ENCODE results near the gene CHCHD6. TPM values are rescaled to one million over a fixed set of nuclear protein-coding genes. Genes with fewer than 3 reads are reported as not detected.

The CHCHD6 gene
- total and polyA plus RNA-seq, 2 of the 4 experiments (the other 2 are of a cell fraction), result 18.8 to 28.9 TPM

GRCh38 chr3:126932188-126932931, 228.3 kb downstream of the CHCHD6 start:
- H2BK120ac ChIP-seq (ENCODE audit: low read depth, low read length), result peak overlapping the region; percentile 95
- H3K36me3 ChIP-seq (ENCODE audit: control insufficient read depth, insufficient read depth, low read length), result no peaks in the 10 kb centered on the region
- H4K20me1 ChIP-seq (ENCODE audit: insufficient read depth, low read length), result no peaks in the 10 kb centered on the region
- ATAC-seq (ENCODE audit: low read depth) (peak; percentile 54), DNase-seq (peak; percentile 75)
- ChIA-PET POLR2A (ENCODE audit: unreplicated experiment) (no interaction called here), CTCF (no interaction called here)
- TF ChIP-seq CEBPB (IDR thresholded peaks at IDR 0.05; ENCODE audit: low read depth, low read length), result no peak
- TF ChIP-seq CHD1 (IDR thresholded peaks at IDR 0.05; ENCODE audit: low read depth, low read length), result no peak
- no peak for TF ChIP-seq RFX5 (IDR thresholded peaks at IDR 0.05; ENCODE audit: low read depth, low read length)
- TF ChIP-seq CTCF (conservative IDR thresholded peaks at IDR 0.05; ENCODE audit: low read depth, low read length), result no peak
- no peak for TF ChIP-seq MAFK (IDR thresholded peaks at IDR 0.05; ENCODE audit: low read depth, low read length)
- no peak for TF ChIP-seq MXI1 (IDR thresholded peaks at IDR 0.05; ENCODE audit: borderline replicate concordance, low read depth, low read length)
- TF ChIP-seq NFE2L2 (IDR thresholded peaks at IDR 0.05; ENCODE audit: low read depth, low read length), result no peak
- no peak for TF ChIP-seq RCOR1 (IDR thresholded peaks at IDR 0.05; ENCODE audit: insufficient replicate concordance, low read length)
- no peak for TF ChIP-seq BHLHE40 (IDR thresholded peaks at IDR 0.05; ENCODE audit: low read depth, low read length)
- peak overlapping the region; percentile 80 for H2BK5ac ChIP-seq (ENCODE audit: low read depth, low read length, poor library complexity, severe bottlenecking)
- no TSS peak for BruUV-seq (replicated peaks)
- peak overlapping the region; percentile 99 for H2AK5ac ChIP-seq (ENCODE audit: low read depth, low read length)
- H2AFZ ChIP-seq (replicated peaks; ENCODE audit: low read length, poor library complexity), result peak overlapping the region; percentile 83
- H3K4me1 ChIP-seq (ENCODE audit: control insufficient read depth, insufficient read depth, low read length), result peaks cover 20% of the 10 kb centered on the region
- H3K18ac ChIP-seq (ENCODE audit: low read depth, low read length), result peak overlapping the region; percentile 80
- H3K4me2 ChIP-seq (ENCODE audit: low read depth, low read length), result peak overlapping the region; percentile 5; the same call in 1 of the 2 replicates
- 100% methylated on average over 1 of the region's 13 CpGs; no CpG with 5 or more reads in 1 of the 2 experiments for WGBS, 2 experiments (ENCODE audit: extremely low coverage in 2 of 2, insufficient read length in 1 of 2)
- peak overlapping the region; percentile 92 for H2BK20ac ChIP-seq (ENCODE audit: low read depth, low read length)
- peak overlapping the region; percentile 34 to 89; a peak in 3 of 4 replicates for H4K8ac ChIP-seq (ENCODE audit: low read depth in 2 of 2, low read length in 2 of 2)
- intact Hi-C loops (cut with micrococcal nuclease) (no loop called here), dilution Hi-C loops (cut with HindIII; ENCODE audit: low sequenced_read_pairs, unreplicated experiment) (no loop called here), in situ Hi-C loops (cut with MboI; ENCODE audit: low sequenced_read_pairs) (no loop called here)
- H3K27ac ChIP-seq (ENCODE audit: insufficient read depth, low read length), result peak overlapping the region; percentile 14; the same call in 1 of the 2 replicates
- no peaks in the 10 kb centered on the region for H3K27me3 ChIP-seq (ENCODE audit: control insufficient read depth, insufficient read depth, low read length)
- peak overlapping the region; percentile 92 for H3K4ac ChIP-seq (ENCODE audit: low read depth, low read length)
- no peak overlapping the region for H3K4me3 ChIP-seq (ENCODE audit: insufficient read depth, low read depth, low read length)
- no peak overlapping the region for H3K56ac ChIP-seq (ENCODE audit: extremely low read depth, insufficient read depth, low read length)
- peak overlapping the region; percentile 92; the same call in 2 of the 3 replicates for H2BK15ac ChIP-seq (ENCODE audit: low read depth, low read length)
- peak overlapping the region; percentile 70 for H4K5ac ChIP-seq (ENCODE audit: low read depth, low read length)
- no peak overlapping the region for H3K9ac ChIP-seq (ENCODE audit: low read depth, low read length)
- no peaks in the 10 kb centered on the region for H3K9me3 ChIP-seq (ENCODE audit: control insufficient read depth, insufficient read depth, low read length)
- peak overlapping the region; percentile 91 for H4K91ac ChIP-seq (ENCODE audit: insufficient read depth, low read depth, low read length)
- H3K79me1 ChIP-seq (ENCODE audit: low read depth in 1 of 2, low read length in 2 of 2), result 0 out of 4 replicates have a peak, but pooled peaks cover 0 to 6% of the 10 kb centered on the region in 2 experiments
- H3K23ac ChIP-seq (ENCODE audit: low read depth, low read length), result peak overlapping the region; percentile 88
- peaks cover 32% of the 10 kb centered on the region for H3K9me1 ChIP-seq (ENCODE audit: insufficient read depth, low read length)
- H2AK9ac ChIP-seq (replicated peaks; ENCODE audit: low read depth, low read length, poor library complexity), result peak overlapping the region; percentile 96
- H3K14ac ChIP-seq (replicated peaks; ENCODE audit: low read depth, low read length), result peak overlapping the region; percentile 81

Data from IMR-90 (cell line).